ENCODE data around the gene GABBR2. TPM values are rescaled to one million over a fixed set of nuclear protein-coding genes. Genes with fewer than 3 reads are reported as not detected.
A peak's percentile ranks its signal among the peaks of the same experiment; 100 is the strongest.

Gene GABBR2
- total and polyA plus RNA-seq, 9 of the 15 experiments (the other 6 are each of a cell fraction or from before 2014, with no cell fraction given) = 0.15 to 1.9 (median 0.32) TPM

DNA sequence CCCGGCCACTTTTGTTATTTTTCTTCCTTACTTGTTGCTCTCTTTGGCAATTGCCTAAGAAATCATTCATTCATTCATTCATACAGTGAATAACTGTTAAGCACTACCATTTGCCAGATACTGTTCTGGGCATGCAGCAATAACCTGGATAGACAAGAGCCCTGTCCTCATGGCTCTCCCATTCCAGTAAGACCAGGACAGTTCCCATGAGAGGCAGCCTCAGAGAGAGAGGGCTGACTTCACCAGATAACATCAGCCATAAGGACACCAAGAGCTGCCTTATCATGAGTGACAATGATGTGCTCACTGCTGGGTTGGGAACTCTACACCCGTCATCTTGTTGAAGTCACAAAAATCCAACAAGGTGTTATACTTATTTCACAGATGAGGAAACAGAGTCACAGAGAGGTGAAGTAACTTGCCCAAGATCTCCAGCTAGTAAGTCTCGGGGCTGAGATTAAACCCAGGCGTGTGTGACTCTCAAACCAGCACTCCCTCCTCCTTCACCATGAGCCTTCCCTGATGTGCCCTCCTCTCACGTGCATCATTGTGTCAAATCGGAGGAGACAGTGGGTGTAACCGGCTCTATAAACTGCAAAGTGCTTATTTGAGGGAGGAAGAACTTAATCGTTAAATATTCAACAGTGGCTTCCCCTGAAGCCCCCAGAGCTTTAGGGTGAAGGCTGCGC lies 392.1 kb downstream of the GABBR2 start (continued):
- TF ChIP-seq, protein P1, sequence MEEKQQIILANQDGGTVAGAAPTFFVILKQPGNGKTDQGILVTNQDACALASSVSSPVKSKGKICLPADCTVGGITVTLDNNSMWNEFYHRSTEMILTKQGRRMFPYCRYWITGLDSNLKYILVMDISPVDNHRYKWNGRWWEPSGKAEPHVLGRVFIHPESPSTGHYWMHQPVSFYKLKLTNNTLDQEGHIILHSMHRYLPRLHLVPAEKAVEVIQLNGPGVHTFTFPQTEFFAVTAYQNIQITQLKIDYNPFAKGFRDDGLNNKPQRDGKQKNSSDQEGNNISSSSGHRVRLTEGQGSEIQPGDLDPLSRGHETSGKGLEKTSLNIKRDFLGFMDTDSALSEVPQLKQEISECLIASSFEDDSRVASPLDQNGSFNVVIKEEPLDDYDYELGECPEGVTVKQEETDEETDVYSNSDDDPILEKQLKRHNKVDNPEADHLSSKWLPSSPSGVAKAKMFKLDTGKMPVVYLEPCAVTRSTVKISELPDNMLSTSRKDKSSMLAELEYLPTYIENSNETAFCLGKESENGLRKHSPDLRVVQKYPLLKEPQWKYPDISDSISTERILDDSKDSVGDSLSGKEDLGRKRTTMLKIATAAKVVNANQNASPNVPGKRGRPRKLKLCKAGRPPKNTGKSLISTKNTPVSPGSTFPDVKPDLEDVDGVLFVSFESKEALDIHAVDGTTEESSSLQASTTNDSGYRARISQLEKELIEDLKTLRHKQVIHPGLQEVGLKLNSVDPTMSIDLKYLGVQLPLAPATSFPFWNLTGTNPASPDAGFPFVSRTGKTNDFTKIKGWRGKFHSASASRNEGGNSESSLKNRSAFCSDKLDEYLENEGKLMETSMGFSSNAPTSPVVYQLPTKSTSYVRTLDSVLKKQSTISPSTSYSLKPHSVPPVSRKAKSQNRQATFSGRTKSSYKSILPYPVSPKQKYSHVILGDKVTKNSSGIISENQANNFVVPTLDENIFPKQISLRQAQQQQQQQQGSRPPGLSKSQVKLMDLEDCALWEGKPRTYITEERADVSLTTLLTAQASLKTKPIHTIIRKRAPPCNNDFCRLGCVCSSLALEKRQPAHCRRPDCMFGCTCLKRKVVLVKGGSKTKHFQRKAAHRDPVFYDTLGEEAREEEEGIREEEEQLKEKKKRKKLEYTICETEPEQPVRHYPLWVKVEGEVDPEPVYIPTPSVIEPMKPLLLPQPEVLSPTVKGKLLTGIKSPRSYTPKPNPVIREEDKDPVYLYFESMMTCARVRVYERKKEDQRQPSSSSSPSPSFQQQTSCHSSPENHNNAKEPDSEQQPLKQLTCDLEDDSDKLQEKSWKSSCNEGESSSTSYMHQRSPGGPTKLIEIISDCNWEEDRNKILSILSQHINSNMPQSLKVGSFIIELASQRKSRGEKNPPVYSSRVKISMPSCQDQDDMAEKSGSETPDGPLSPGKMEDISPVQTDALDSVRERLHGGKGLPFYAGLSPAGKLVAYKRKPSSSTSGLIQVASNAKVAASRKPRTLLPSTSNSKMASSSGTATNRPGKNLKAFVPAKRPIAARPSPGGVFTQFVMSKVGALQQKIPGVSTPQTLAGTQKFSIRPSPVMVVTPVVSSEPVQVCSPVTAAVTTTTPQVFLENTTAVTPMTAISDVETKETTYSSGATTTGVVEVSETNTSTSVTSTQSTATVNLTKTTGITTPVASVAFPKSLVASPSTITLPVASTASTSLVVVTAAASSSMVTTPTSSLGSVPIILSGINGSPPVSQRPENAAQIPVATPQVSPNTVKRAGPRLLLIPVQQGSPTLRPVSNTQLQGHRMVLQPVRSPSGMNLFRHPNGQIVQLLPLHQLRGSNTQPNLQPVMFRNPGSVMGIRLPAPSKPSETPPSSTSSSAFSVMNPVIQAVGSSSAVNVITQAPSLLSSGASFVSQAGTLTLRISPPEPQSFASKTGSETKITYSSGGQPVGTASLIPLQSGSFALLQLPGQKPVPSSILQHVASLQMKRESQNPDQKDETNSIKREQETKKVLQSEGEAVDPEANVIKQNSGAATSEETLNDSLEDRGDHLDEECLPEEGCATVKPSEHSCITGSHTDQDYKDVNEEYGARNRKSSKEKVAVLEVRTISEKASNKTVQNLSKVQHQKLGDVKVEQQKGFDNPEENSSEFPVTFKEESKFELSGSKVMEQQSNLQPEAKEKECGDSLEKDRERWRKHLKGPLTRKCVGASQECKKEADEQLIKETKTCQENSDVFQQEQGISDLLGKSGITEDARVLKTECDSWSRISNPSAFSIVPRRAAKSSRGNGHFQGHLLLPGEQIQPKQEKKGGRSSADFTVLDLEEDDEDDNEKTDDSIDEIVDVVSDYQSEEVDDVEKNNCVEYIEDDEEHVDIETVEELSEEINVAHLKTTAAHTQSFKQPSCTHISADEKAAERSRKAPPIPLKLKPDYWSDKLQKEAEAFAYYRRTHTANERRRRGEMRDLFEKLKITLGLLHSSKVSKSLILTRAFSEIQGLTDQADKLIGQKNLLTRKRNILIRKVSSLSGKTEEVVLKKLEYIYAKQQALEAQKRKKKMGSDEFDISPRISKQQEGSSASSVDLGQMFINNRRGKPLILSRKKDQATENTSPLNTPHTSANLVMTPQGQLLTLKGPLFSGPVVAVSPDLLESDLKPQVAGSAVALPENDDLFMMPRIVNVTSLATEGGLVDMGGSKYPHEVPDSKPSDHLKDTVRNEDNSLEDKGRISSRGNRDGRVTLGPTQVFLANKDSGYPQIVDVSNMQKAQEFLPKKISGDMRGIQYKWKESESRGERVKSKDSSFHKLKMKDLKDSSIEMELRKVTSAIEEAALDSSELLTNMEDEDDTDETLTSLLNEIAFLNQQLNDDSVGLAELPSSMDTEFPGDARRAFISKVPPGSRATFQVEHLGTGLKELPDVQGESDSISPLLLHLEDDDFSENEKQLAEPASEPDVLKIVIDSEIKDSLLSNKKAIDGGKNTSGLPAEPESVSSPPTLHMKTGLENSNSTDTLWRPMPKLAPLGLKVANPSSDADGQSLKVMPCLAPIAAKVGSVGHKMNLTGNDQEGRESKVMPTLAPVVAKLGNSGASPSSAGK (IDR thresholded peaks at IDR 0.05) = peak; percentile 70
- TF ChIP-seq SRSF9 (IDR thresholded peaks at IDR 0.05; ENCODE audit: borderline replicate concordance, low read depth, low read length) (no peak), ZZZ3 (IDR thresholded peaks at IDR 0.05) (no peak), TEAD1 (CRISPR knock-in tag; IDR thresholded peaks at IDR 0.05) (no peak), GATAD2A (IDR thresholded peaks at IDR 0.05) (no peak), L3MBTL2 (IDR thresholded peaks at IDR 0.05) (peak; percentile 88), KAT8 (IDR thresholded peaks at IDR 0.05; ENCODE audit: low read depth) (no peak), MCM7 (IDR thresholded peaks at IDR 0.05) (no peak)
- TF ChIP-seq, protein P2, sequence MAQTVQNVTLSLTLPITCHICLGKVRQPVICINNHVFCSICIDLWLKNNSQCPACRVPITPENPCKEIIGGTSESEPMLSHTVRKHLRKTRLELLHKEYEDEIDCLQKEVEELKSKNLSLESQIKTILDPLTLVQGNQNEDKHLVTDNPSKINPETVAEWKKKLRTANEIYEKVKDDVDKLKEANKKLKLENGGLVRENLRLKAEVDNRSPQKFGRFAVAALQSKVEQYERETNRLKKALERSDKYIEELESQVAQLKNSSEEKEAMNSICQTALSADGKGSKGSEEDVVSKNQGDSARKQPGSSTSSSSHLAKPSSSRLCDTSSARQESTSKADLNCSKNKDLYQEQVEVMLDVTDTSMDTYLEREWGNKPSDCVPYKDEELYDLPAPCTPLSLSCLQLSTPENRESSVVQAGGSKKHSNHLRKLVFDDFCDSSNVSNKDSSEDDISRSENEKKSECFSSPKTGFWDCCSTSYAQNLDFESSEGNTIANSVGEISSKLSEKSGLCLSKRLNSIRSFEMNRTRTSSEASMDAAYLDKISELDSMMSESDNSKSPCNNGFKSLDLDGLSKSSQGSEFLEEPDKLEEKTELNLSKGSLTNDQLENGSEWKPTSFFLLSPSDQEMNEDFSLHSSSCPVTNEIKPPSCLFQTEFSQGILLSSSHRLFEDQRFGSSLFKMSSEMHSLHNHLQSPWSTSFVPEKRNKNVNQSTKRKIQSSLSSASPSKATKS (CRISPR knock-in tag; IDR thresholded peaks at IDR 0.05) = no peak
- TF ChIP-seq, protein P3, sequence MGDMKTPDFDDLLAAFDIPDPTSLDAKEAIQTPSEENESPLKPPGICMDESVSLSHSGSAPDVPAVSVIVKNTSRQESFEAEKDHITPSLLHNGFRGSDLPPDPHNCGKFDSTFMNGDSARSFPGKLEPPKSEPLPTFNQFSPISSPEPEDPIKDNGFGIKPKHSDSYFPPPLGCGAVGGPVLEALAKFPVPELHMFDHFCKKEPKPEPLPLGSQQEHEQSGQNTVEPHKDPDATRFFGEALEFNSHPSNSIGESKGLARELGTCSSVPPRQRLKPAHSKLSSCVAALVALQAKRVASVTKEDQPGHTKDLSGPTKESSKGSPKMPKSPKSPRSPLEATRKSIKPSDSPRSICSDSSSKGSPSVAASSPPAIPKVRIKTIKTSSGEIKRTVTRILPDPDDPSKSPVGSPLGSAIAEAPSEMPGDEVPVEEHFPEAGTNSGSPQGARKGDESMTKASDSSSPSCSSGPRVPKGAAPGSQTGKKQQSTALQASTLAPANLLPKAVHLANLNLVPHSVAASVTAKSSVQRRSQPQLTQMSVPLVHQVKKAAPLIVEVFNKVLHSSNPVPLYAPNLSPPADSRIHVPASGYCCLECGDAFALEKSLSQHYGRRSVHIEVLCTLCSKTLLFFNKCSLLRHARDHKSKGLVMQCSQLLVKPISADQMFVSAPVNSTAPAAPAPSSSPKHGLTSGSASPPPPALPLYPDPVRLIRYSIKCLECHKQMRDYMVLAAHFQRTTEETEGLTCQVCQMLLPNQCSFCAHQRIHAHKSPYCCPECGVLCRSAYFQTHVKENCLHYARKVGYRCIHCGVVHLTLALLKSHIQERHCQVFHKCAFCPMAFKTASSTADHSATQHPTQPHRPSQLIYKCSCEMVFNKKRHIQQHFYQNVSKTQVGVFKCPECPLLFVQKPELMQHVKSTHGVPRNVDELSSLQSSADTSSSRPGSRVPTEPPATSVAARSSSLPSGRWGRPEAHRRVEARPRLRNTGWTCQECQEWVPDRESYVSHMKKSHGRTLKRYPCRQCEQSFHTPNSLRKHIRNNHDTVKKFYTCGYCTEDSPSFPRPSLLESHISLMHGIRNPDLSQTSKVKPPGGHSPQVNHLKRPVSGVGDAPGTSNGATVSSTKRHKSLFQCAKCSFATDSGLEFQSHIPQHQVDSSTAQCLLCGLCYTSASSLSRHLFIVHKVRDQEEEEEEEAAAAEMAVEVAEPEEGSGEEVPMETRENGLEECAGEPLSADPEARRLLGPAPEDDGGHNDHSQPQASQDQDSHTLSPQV (IDR thresholded peaks at IDR 0.05) = 0 out of 2 replicates have a peak, but pooled peaks have one; percentile 3

Data from K562 (cell line).